ENCODE data around the gene GNB1L.

The GNB1L gene

GRCh38 chr22:19753090-19753842, 101.4 kb downstream of the GNB1L start:
- no peak for DNase-seq (ENCODE audit: low read depth in 2 of 2, low spot score in 1 of 2)

- DNase-seq (ENCODE audit: low read depth in 2 of 2, low spot score in 1 of 2), result no peak
Observed at GRCh38 chr22:19751497-19752245, 103.0 kb downstream of the GNB1L start.

GRCh38 chr22:19750507-19751490, 103.9 kb downstream of the GNB1L start:
- DNase-seq (ENCODE audit: low read depth in 2 of 2, low spot score in 1 of 2), result no peak

GRCh38 chr22:19749876-19750275, 104.8 kb downstream of the GNB1L start:
- no peak for DNase-seq (ENCODE audit: low read depth in 2 of 2, low spot score in 1 of 2)

GRCh38 chr22:19748991-19749664, 105.5 kb downstream of the GNB1L start:
- no peak for DNase-seq (ENCODE audit: low read depth in 2 of 2, low spot score in 1 of 2)

GRCh38 chr22:19748139-19748538, 106.5 kb downstream of the GNB1L start:
- no peak for DNase-seq (ENCODE audit: low read depth in 2 of 2, low spot score in 1 of 2)

- DNase-seq (ENCODE audit: low read depth in 2 of 2, low spot score in 1 of 2), result no peak
Observed at GRCh38 chr22:19747551-19747950, 107.1 kb downstream of the GNB1L start.

GRCh38 chr22:19746726-19747125, 107.9 kb downstream of the GNB1L start:
- DNase-seq (ENCODE audit: low read depth in 2 of 2, low spot score in 1 of 2), result no peak

- DNase-seq (ENCODE audit: low read depth in 2 of 2, low spot score in 1 of 2), result no peak
Observed at GRCh38 chr22:19745155-19746101, 109.2 kb downstream of the GNB1L start.

- DNase-seq (ENCODE audit: low read depth in 2 of 2, low spot score in 1 of 2), result no peak
Observed at GRCh38 chr22:19744350-19745006, 110.2 kb downstream of the GNB1L start.

GRCh38 chr22:19743651-19744050, 111.0 kb downstream of the GNB1L start:
- DNase-seq (ENCODE audit: low read depth in 2 of 2, low spot score in 1 of 2), result no peak

- DNase-seq (ENCODE audit: low read depth in 2 of 2, low spot score in 1 of 2), result no peak
Observed at GRCh38 chr22:19743081-19743480, 111.6 kb downstream of the GNB1L start.

GRCh38 chr22:19742160-19743066, 112.3 kb downstream of the GNB1L start:
- no peak for DNase-seq (ENCODE audit: low read depth in 2 of 2, low spot score in 1 of 2)

GRCh38 chr22:19741053-19741452, 113.6 kb downstream of the GNB1L start:
- DNase-seq (ENCODE audit: low read depth in 2 of 2, low spot score in 1 of 2), result no peak

- DNase-seq (ENCODE audit: low read depth in 2 of 2, low spot score in 1 of 2), result no peak
Observed at GRCh38 chr22:19740586-19740985, 114.1 kb downstream of the GNB1L start.

- no peak for DNase-seq (ENCODE audit: low read depth in 2 of 2, low spot score in 1 of 2)
Observed at GRCh38 chr22:19739911-19740449, 114.7 kb downstream of the GNB1L start.

- no peak for DNase-seq (ENCODE audit: low read depth in 2 of 2, low spot score in 1 of 2)
Observed at GRCh38 chr22:19739448-19739895, 115.2 kb downstream of the GNB1L start.

All from stimulated activated CD8-positive, alpha-beta memory T cell treated with anti-CD3 and anti-CD28 coated beads, Interleukin-4, amount 100 ng/mL, for 4 hours (primary cell).